Suprapubic skin (tissue), 4 donors: ENCODE data around the gene RPS3. TPM values are rescaled to one million over a fixed set of nuclear protein-coding genes. Genes with fewer than 3 reads are reported as not detected.
A peak's percentile ranks its signal among the peaks of the same experiment; 100 is the strongest.

Experiments used
- DNase-seq, 2 donors: peaks; one replicate each; pipeline ENCODE4 v3.0.0-alpha.2; 2019; ENCODE audit warnings: low spot score in 2 of 2
- H3K27ac ChIP-seq: fragments of 200-600 bp; sonication (generic); one replicate; pipeline ENCODE4 v1.5.1; 2019
- H3K27me3 ChIP-seq: fragments of 200-600 bp; sonication (generic); one replicate; pipeline ENCODE4 v1.5.1; 2019
- H3K36me3 ChIP-seq: fragments of 200-600 bp; sonication (generic); one replicate; pipeline ENCODE4 v1.5.1; 2019
- H3K4me1 ChIP-seq: fragments of 200-600 bp; sonication (generic); one replicate; pipeline ENCODE4 v1.5.1; 2019
- H3K4me3 ChIP-seq: fragments of 200-600 bp; sonication (generic); one replicate; pipeline ENCODE4 v1.5.1; 2019; ENCODE audit warnings: mild to moderate bottlenecking
- H3K9me3 ChIP-seq: fragments of 200-600 bp; sonication (generic); one replicate; pipeline ENCODE4 v1.5.1; 2019
- CTCF ChIP-seq, 2 donors: fragments of 200-600 bp in 1 of 2; fragments of 450-650 bp in 1 of 2; sonication (generic) in 1 of 2; IDR thresholded peaks; one replicate each; pipeline ENCODE4 v1.5.1; 2016 to 2019; ENCODE audit warnings: antibody characterized with exemption in 2 of 2, mild to moderate bottlenecking in 1 of 2, moderate library complexity in 1 of 2
- EP300 ChIP-seq: sonication (generic); formaldehyde crosslinking; IDR thresholded peaks from one replicate; pipeline ENCODE4 v1.6.1; 2017; ENCODE audit warnings: antibody characterized with exemption
- POLR2A ChIP-seq, 2 donors: fragments of 450-650 bp; IDR thresholded peaks; one replicate each; pipeline ENCODE4 v1.6.1; 2017; ENCODE audit warnings: antibody characterized with exemption in 2 of 2, mild to moderate bottlenecking in 2 of 2, moderate library complexity in 2 of 2
- POLR2AphosphoS5 ChIP-seq, 3 donors: sonication (generic); formaldehyde crosslinking; IDR thresholded peaks; one replicate each; pipeline ENCODE4 v1.6.1; 2017; ENCODE audit warnings: antibody characterized with exemption in 3 of 3
- WGBS: methylation state at CpG from one replicate; pipeline ENCODE4 v1.1.5; 2018; 5-methylcytosine and 5-hydroxymethylcytosine counted together
- total RNA-seq, 4 donors: library from RNA; depleted of rRNA; stranded (reverse); fragments of >200 nt; gene quantifications; one replicate each; pipeline ENCODE4 v1.1.0, GENCODE V29; 2016

The RPS3 gene
- total RNA-seq, 4 donors from 2014 or later = 851 to 2,162 (median 1,899) TPM

- TF ChIP-seq POLR2A (IDR thresholded peaks at IDR 0.05) (no peak), CTCF (IDR thresholded peaks at IDR 0.05) (no peak), POLR2AphosphoS5 (IDR thresholded peaks at IDR 0.05) (no peak), EP300 (no peak)
- Histone ChIP-seq H3K27me3 (peaks cover 5% of the 10 kb centered on the region), H3K4me1 (peaks cover 3% of the 10 kb centered on the region), H3K27ac (no peak overlapping the region), H3K4me3 (no peak overlapping the region), H3K9me3 (no peaks in the 10 kb centered on the region), H3K36me3 (no peaks in the 10 kb centered on the region)
- DNase-seq = no peak
- 44% methylated on average over 4 of the region's 7 CpGs for WGBS
Measured at GRCh38 chr11:75450236-75450635, 50.9 kb downstream of the RPS3 start.

- Histone ChIP-seq H3K4me1 (peaks cover 3% of the 10 kb centered on the region), H3K36me3 (no peaks in the 10 kb centered on the region), H3K9me3 (no peaks in the 10 kb centered on the region), H3K27me3 (peaks cover 5% of the 10 kb centered on the region), H3K27ac (no peak overlapping the region), H3K4me3 (no peak overlapping the region)
- TF ChIP-seq POLR2A (IDR thresholded peaks at IDR 0.05) (no peak), CTCF (IDR thresholded peaks at IDR 0.05) (peak in 1 of 2 donors; percentile 53)
- WGBS = 66% methylated on average over 41 of the region's 46 CpGs
- DNase-seq = no peak
Measured at GRCh38 chr11:75450826-75451821, 51.8 kb downstream of the RPS3 start.

- 44% methylated on average over 9 of the region's 9 CpGs for WGBS
- no peak overlapping the region for H3K4me3 ChIP-seq
- no peak for DNase-seq
- peaks cover 3% of the 10 kb centered on the region for H3K4me1 ChIP-seq
- no peaks in the 10 kb centered on the region for H3K36me3 ChIP-seq
- H3K27me3 ChIP-seq = peaks cover 5% of the 10 kb centered on the region
- H3K27ac ChIP-seq = no peak overlapping the region
- H3K9me3 ChIP-seq = no peaks in the 10 kb centered on the region
- TF ChIP-seq POLR2A (IDR thresholded peaks at IDR 0.05) (no peak), POLR2AphosphoS5 (IDR thresholded peaks at IDR 0.05) (peak in 1 of 3 donors; percentile 21)
Measured at GRCh38 chr11:75453916-75454655, 54.8 kb downstream of the RPS3 start.

GRCh38 chr11:75454987-75455386, 55.7 kb downstream of the RPS3 start:
- no peaks in the 10 kb centered on the region for H3K9me3 ChIP-seq
- no peaks in the 10 kb centered on the region for H3K36me3 ChIP-seq
- H3K27ac ChIP-seq = no peak overlapping the region
- no peak overlapping the region for H3K4me3 ChIP-seq
- peaks cover 3% of the 10 kb centered on the region for H3K4me1 ChIP-seq
- DNase-seq = no peak
- TF ChIP-seq POLR2AphosphoS5 (IDR thresholded peaks at IDR 0.05) = no peak
- no peak for TF ChIP-seq CTCF (IDR thresholded peaks at IDR 0.05)
- TF ChIP-seq POLR2A (IDR thresholded peaks at IDR 0.05) = no peak
- TF ChIP-seq EP300 = no peak
- peaks cover 5% of the 10 kb centered on the region for H3K27me3 ChIP-seq
- WGBS = 77% methylated on average over 5 of the region's 5 CpGs

Other genes starting within 250 kb of the RPS3 start
- 1 to 10 TPM; 6.1 to 9.7 (median 7.1) TPM for gene SLCO2B1, start 248.4 kb upstream of the RPS3 start, total RNA-seq
- under 1 TPM in 2 of 4 donors, not detected in 2; 0.36 to 0.40 TPM for gene TPBGL, start 158.7 kb upstream of the RPS3 start, total RNA-seq
- gene ARRB1, start 47.9 kb upstream of the RPS3 start, total RNA-seq = 10 to 100 TPM; 24.8 to 57.2 (median 38.4) TPM
- 1 to 10 TPM in 3 of 4 donors, under 1 TPM in 1; 0.97 to 5.1 (median 2.1) TPM for gene KLHL35, start 33.7 kb downstream of the RPS3 start, total RNA-seq
- 10 to 100 TPM in 1 of 4 donors, 1 to 10 TPM in 3; 2.3 to 13.4 (median 5.4) TPM for gene GDPD5, start 126.4 kb downstream of the RPS3 start, total RNA-seq
- gene SERPINH1, start 162.7 kb downstream of the RPS3 start, total RNA-seq = 100 to 1,000 TPM in 2 of 4 donors, 10 to 100 TPM in 2; 56.9 to 111 (median 95.5) TPM